A549 (cell line): Measurements from ENCODE around the gene ASXL2. TPM values are rescaled to one million over a fixed set of nuclear protein-coding genes. Genes with fewer than 3 reads are reported as not detected.

Experiments
- ATAC-seq, 2 experiments: fragments of 200-7000 bp in 1 of 2; fragments of >200 bp in 1 of 2; cut with Nextera tagmentation in 1 of 2; cut with Tn5 transposase in 1 of 2; 3 replicates each; pipeline versions ENCODE4 v1.8.0 to v1.9.1; 2018 to 2020; ENCODE audit warnings: mild to moderate bottlenecking in 1 of 2, moderate library complexity in 1 of 2
- CTCF ChIA-PET: fragments of 300-600 bp; sonication (Branson Sonifier 250); formaldehyde crosslinking; extraction: SDS; loops from one replicate; lab custom pipeline; 2021; ENCODE audit warnings: antibody characterized with exemption, inconsistent platforms; lab: Yijun Ruan, JAX
- POLR2A ChIA-PET: fragments of 350-600 bp; formaldehyde crosslinking; extraction: SDS; loops from one replicate; lab custom pipeline; 2021; ENCODE audit warnings: antibody characterized with exemption, inconsistent platforms; lab: Yijun Ruan, JAX
- DNase-seq, 2 experiments: peaks; one replicate each; pipeline versions ENCODE4 v3.0.0 to v3.0.0-alpha.2; 2011 to 2016; ENCODE audit warnings: low read depth in 1 of 2, low spot score in 1 of 2
- FAIRE-seq: peaks from 2 replicates; lab custom pipeline; 2011; peaks lifted over from hg19 to GRCh38; lab: Jason Lieb, UNC
- H3K27ac ChIP-seq, 2 experiments: fragments of >200 bp; sonication (Bioruptor Twin); formaldehyde crosslinking; 3 replicates each; pipeline ENCODE4 v1.5.1; 2016 to 2017
- H3K4me1 ChIP-seq: fragments of >200 bp; sonication (Bioruptor Twin); formaldehyde crosslinking; 3 replicates; pipeline ENCODE4 v1.6.1; 2016
- H3K4me2 ChIP-seq: fragments of >200 bp; sonication (Bioruptor Twin); formaldehyde crosslinking; 3 replicates; pipeline ENCODE4 v1.6.1; 2016
- H3K4me3 ChIP-seq: fragments of >200 bp; sonication (Bioruptor Twin); formaldehyde crosslinking; 3 replicates; pipeline ENCODE4 v1.5.1; 2016
- H3K9me3 ChIP-seq: fragments of >200 bp; sonication (Bioruptor Twin); formaldehyde crosslinking; 3 replicates; pipeline ENCODE4 v1.6.1; 2016
- BHLHE40 ChIP-seq: IDR thresholded peaks from 2 replicates; pipeline ENCODE4 v1.6.1; 2012; ENCODE audit warnings: low read depth, low read length, inconsistent platforms
- CBX8 ChIP-seq: fragments of 200-600 bp; sonication (generic); IDR thresholded peaks from 2 replicates; pipeline ENCODE4 v1.6.1; 2016
- JUNB ChIP-seq: fragments of >200 bp; sonication (Bioruptor Twin); formaldehyde crosslinking; IDR thresholded peaks from 2 replicates; pipeline ENCODE4 v1.6.1; 2016
- MAFK ChIP-seq: fragments of 450-650 bp; IDR thresholded peaks from 2 replicates; pipeline ENCODE4 v1.6.1; 2014; ENCODE audit not compliant: partially characterized antibody
- MAZ ChIP-seq: fragments of 150-350 bp; IDR thresholded peaks from 2 replicates; pipeline ENCODE4 v1.6.1; 2014; ENCODE audit warnings: antibody characterized with exemption, low read depth, low read length, borderline replicate concordance
- NFE2L2 ChIP-seq: fragments of 150-350 bp; conservative IDR thresholded peaks from 2 replicates; pipeline ENCODE4 v1.6.1; 2014; ENCODE audit warnings: low read length
- NR3C1 ChIP-seq: fragments of >200 bp; sonication (Bioruptor Twin); formaldehyde crosslinking; IDR thresholded peaks from 3 replicates; pipeline ENCODE4 v1.6.1; 2017
- RAD21 ChIP-seq, 2 experiments: fragments of >200 bp in 1 of 2; sonication (Bioruptor Twin) in 1 of 2; formaldehyde crosslinking in 1 of 2; IDR thresholded peaks in 1 of 2; conservative IDR thresholded peaks in 1 of 2; 2 replicates in 1 of 2; 3 replicates in 1 of 2; pipeline ENCODE4 v1.6.1; 2012 to 2018; ENCODE audit warnings: inconsistent platforms in 1 of 2
- RFX5 ChIP-seq: fragments of 450-650 bp; IDR thresholded peaks from 2 replicates; pipeline ENCODE4 v1.7.1; 2014; ENCODE audit warnings: antibody characterized with exemption, mild to moderate bottlenecking, moderate library complexity
- SREBF2 ChIP-seq: fragments of 450-650 bp; IDR thresholded peaks from 2 replicates; pipeline ENCODE4 v1.6.1; 2014; ENCODE audit warnings: mild to moderate bottlenecking, moderate library complexity
- ZC3H11A ChIP-seq: fragments of 450-650 bp; IDR thresholded peaks from 2 replicates; pipeline ENCODE4 v1.6.1; 2014; ENCODE audit warnings: antibody characterized with exemption, mild to moderate bottlenecking
- ZFP36 ChIP-seq: fragments of 450-650 bp; IDR thresholded peaks from 2 replicates; pipeline ENCODE4 v1.6.1; 2014; ENCODE audit warnings: borderline replicate concordance; ENCODE audit not compliant: partially characterized antibody
- WGBS: methylation state at CpG from one replicate; pipeline ENCODE4 v1.1.6; 2017; ENCODE audit errors: missing lambda C conversion rate; 5-methylcytosine and 5-hydroxymethylcytosine counted together
- polyA plus RNA-seq, 4 experiments: library from polyadenylated mRNA; depleted of rRNA in 3 of 4; stranded (reverse); fragments of >200 nt; fragmentation: RNase III in 1 of 4; extraction: RNeasy Plus Mini Kit Qiagen cat#74134 plus additional on column Dnase treatment in 1 of 4; gene quantifications; 2 replicates in 3 of 4; 3 replicates in 1 of 4; pipeline ENCODE4 v1.2.3, GENCODE V29; 2011 to 2017
- TF ChIP-seq, protein P1 (sequence below): IDR thresholded peaks from 2 replicates; pipeline ENCODE4 v1.6.1; 2012
- TF ChIP-seq, protein P2 (sequence below): fragments of 150-350 bp; IDR thresholded peaks from 2 replicates; pipeline ENCODE4 v1.6.1; 2014; ENCODE audit warnings: low read depth, mild to moderate bottlenecking, low read length
- TF ChIP-seq, protein P3 (sequence below): fragments of 250-450 bp; sonication (Bioruptor Pico); IDR thresholded peaks from 2 replicates; pipeline ENCODE4 v1.5.0; 2021; ENCODE audit warnings: mild to moderate bottlenecking, moderate library complexity, borderline replicate concordance
- TF ChIP-seq, protein P4 (sequence below): IDR thresholded peaks from 2 replicates; pipeline ENCODE4 v1.6.1; 2012; ENCODE audit warnings: low read depth, borderline replicate concordance

ASXL2 gene
- polyA plus RNA-seq, 2 of the 4 experiments (the other 2 are of a cell fraction), result 10.3 to 26.4 TPM

DNA sequence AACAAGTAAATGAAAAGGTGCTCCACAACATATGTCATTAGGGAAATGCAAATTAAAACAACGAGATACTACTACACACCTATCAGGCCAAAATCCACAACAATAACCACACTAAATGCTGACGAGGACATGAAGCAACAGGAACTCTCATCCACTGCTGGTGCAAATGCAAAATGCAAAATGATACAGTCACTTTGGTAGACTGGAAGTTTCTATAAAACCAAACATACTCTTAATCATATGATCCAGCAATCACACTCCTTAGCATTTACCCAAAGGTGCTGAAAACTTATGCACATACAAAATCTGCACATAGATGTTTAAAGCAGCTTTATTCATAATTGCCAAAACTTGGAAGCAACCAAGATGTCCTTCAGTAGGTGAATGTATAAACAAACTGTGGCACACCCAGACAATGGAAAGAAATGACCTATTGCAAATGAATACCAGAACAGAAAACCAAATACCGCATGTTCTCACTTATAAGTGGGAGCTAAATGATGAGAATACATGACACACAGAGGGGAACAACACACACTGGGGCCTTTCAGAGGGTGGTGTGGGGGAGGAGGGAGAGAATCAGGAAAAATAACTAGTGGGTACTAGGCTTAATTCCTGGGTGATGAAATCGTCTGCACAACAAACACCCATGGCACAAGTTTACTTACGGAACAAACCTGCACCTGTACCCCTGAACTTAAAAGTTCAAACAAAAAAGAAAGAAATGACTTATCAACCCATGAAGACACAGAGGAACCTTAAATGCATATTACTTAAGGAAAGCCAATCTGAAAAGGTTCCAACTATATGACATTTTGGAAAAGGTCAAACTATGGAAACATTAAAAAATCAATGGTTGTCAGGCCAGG, 80.4 kb downstream of the ASXL2 start:
- 93% methylated on average over 5 of the region's 5 CpGs for WGBS

DNA sequence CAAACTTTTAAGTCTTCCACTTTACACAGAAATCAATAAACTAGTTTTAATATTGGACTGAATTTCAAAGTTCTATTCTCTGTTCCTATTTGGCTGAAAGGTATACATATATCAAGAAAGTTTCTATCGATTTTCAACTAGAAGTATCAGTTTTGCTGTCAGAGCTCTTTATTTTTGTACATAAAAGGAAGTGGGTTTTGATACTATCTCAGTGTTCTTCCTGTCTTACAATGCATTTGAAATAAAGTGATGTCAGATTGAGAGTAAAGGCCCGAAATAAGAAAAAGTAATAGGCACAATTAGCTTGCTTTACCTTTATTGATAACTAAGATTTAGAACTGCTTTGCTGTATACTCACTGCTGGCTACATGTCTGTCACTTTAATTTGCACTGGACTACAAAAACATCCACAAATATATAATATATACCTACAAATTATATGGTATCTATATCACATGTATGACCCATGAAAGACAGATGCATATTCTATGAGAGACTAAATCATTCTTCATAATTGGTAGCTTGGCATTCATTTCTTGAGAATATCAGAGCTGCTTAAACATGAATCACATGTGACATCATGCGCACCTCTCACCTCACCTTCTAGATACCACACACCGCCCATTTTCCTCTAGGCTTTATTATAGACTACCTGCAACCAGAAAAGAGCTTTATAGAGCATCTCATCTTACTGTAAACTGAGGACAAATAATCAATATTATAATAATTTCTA, 83.6 kb downstream of the ASXL2 start:
- FAIRE-seq (no peak), DNase-seq (no peak), ATAC-seq (no peak)
- Histone ChIP-seq H3K4me2 (no peak overlapping the region), H3K27ac (no peak overlapping the region), H3K4me1 (peaks cover 9% of the 10 kb centered on the region), H3K4me3 (no peak overlapping the region), H3K9me3 (no peaks in the 10 kb centered on the region)
- POLR2A ChIA-PET, result no interaction called here
- 84% methylated on average over 4 of the region's 4 CpGs for WGBS
- CTCF ChIA-PET, result interaction anchor here (0.6 to 1.3 kb wide), 3 partner anchors 10 to 467 kb away, joined by 3 to 4 read pairs (median 3); no protein-coding TSS in a partner anchor
- TF ChIP-seq RAD21 (conservative IDR thresholded peaks at IDR 0.05 in 1 of 2, IDR thresholded peaks at IDR 0.05 in 1 of 2) (no peak), JUNB (no peak)
- TF ChIP-seq, protein P1, sequence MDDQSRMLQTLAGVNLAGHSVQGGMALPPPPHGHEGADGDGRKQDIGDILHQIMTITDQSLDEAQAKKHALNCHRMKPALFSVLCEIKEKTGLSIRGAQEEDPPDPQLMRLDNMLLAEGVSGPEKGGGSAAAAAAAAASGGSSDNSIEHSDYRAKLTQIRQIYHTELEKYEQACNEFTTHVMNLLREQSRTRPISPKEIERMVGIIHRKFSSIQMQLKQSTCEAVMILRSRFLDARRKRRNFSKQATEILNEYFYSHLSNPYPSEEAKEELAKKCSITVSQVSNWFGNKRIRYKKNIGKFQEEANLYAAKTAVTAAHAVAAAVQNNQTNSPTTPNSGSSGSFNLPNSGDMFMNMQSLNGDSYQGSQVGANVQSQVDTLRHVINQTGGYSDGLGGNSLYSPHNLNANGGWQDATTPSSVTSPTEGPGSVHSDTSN, result no peak

More for the DNA sequence above, 80.4 kb downstream of the ASXL2 start:
- POLR2A ChIA-PET, result interaction anchor here (1.1 kb wide), 1 partner anchor 81 kb away, joined by 3 read pairs; the partner anchor contains the start of gene ASXL2
- H3K4me1 ChIP-seq, result no peaks in the 10 kb centered on the region
- H3K27ac ChIP-seq, result no peak overlapping the region
- CTCF ChIA-PET, result interaction anchor here (1.0 to 1.3 kb wide), 3 partner anchors 191 to 445 kb away, joined by 3 read pairs; no protein-coding TSS in a partner anchor
- FAIRE-seq, result peak; percentile 63
- no peak for ATAC-seq
- H3K4me3 ChIP-seq, result no peak overlapping the region
- no peak overlapping the region for H3K4me2 ChIP-seq
- TF ChIP-seq, protein P2, sequence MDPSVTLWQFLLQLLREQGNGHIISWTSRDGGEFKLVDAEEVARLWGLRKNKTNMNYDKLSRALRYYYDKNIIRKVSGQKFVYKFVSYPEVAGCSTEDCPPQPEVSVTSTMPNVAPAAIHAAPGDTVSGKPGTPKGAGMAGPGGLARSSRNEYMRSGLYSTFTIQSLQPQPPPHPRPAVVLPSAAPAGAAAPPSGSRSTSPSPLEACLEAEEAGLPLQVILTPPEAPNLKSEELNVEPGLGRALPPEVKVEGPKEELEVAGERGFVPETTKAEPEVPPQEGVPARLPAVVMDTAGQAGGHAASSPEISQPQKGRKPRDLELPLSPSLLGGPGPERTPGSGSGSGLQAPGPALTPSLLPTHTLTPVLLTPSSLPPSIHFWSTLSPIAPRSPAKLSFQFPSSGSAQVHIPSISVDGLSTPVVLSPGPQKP, result no peak
- TF ChIP-seq CBX8 (no peak), ZFP36 (no peak), MAFK (no peak), ZC3H11A (no peak), NFE2L2 (no peak), SREBF2 (no peak), RFX5 (no peak), MAZ (no peak), NR3C1 (no peak), BHLHE40 (no peak)
- TF ChIP-seq, protein P3, sequence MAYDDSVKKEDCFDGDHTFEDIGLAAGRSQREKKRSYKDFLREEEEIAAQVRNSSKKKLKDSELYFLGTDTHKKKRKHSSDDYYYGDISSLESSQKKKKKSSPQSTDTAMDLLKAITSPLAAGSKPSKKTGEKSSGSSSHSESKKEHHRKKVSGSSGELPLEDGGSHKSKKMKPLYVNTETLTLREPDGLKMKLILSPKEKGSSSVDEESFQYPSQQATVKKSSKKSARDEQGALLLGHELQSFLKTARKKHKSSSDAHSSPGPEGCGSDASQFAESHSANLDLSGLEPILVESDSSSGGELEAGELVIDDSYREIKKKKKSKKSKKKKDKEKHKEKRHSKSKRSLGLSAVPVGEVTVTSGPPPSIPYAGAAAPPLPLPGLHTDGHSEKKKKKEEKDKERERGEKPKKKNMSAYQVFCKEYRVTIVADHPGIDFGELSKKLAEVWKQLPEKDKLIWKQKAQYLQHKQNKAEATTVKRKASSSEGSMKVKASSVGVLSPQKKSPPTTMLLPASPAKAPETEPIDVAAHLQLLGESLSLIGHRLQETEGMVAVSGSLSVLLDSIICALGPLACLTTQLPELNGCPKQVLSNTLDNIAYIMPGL, result no peak
- TF ChIP-seq, protein P4, sequence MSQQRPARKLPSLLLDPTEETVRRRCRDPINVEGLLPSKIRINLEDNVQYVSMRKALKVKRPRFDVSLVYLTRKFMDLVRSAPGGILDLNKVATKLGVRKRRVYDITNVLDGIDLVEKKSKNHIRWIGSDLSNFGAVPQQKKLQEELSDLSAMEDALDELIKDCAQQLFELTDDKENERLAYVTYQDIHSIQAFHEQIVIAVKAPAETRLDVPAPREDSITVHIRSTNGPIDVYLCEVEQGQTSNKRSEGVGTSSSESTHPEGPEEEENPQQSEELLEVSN, result no peak
- no peak for DNase-seq
- H3K9me3 ChIP-seq, result no peaks in the 10 kb centered on the region
